ENCODE results near the gene ABLIM2. TPM values are rescaled to one million over a fixed set of nuclear protein-coding genes. Genes with fewer than 3 reads are reported as not detected.

Gene ABLIM2
- total and polyA plus RNA-seq, 10 of the 15 experiments (the other 5 are each of a cell fraction or from before 2014, with no cell fraction given), result 0.03 to 0.15 (median 0.05) TPM; not detected in 7

GRCh38 chr4:8201321-8201781, 42.7 kb upstream of the ABLIM2 start (continued):
- TF ChIP-seq E2F8 (IDR thresholded peaks at IDR 0.05; ENCODE audit: low read depth, partially characterized antibody), result no peak
- TF ChIP-seq IKZF2 (IDR thresholded peaks at IDR 0.05), result peak in 1 of 2 experiments; percentile 43; a peak in 3 of 4 replicates
- TF ChIP-seq E4F1 (IDR thresholded peaks at IDR 0.05; ENCODE audit: borderline replicate concordance, partially characterized antibody), result no peak
- no peak for TF ChIP-seq NFYB (IDR thresholded peaks at IDR 0.05; ENCODE audit: insufficient read depth, low read depth, low read length)
- TF ChIP-seq SRF (IDR thresholded peaks at IDR 0.05; ENCODE audit: low read depth in 2 of 2, low read length in 2 of 2), result no peak
- TF ChIP-seq CHD2 (IDR thresholded peaks at IDR 0.05; ENCODE audit: borderline replicate concordance, low read depth, low read length), result no peak
- no peak for TF ChIP-seq NFYA (IDR thresholded peaks at IDR 0.05; ENCODE audit: borderline replicate concordance, low read depth, low read length)
- TF ChIP-seq EED (IDR thresholded peaks at IDR 0.05; ENCODE audit: low read depth), result peak; percentile 44
- peak; percentile 91 for TF ChIP-seq SPI1 (IDR thresholded peaks at IDR 0.05; ENCODE audit: borderline replicate concordance, insufficient read depth, low read depth, low read length)
- TF ChIP-seq TCF3 (IDR thresholded peaks at IDR 0.05; ENCODE audit: borderline replicate concordance, insufficient read depth, low read depth, low read length), result 0 out of 2 replicates have a peak, but pooled peaks have one; percentile 44
- no peak for TF ChIP-seq KAT2A (conservative IDR thresholded peaks at IDR 0.05; ENCODE audit: control insufficient read depth, low read depth, low read length)
- no peak for TF ChIP-seq KLF5 (IDR thresholded peaks at IDR 0.05; ENCODE audit: partially characterized antibody)
- TF ChIP-seq ATF7 (IDR thresholded peaks at IDR 0.05; ENCODE audit: low read depth), result 0 out of 2 replicates have a peak, but pooled peaks have one; percentile 15
- no peak for TF ChIP-seq CBX5 (IDR thresholded peaks at IDR 0.05; ENCODE audit: low read depth)
- no peak for TF ChIP-seq RUNX3 (IDR thresholded peaks at IDR 0.05; ENCODE audit: low read length)
- no peak for TF ChIP-seq SIX5 (IDR thresholded peaks at IDR 0.05; ENCODE audit: low read depth, low read length, severe bottlenecking)
- TF ChIP-seq SREBF2 (IDR thresholded peaks at IDR 0.05; ENCODE audit: low read length), result no peak
- TF ChIP-seq RBBP5 (conservative IDR thresholded peaks at IDR 0.05), result no peak
- no peak for TF ChIP-seq BRCA1 (IDR thresholded peaks at IDR 0.05; ENCODE audit: low read depth, low read length)
- 0 out of 2 replicates have a peak, but pooled peaks have one; percentile 28 for TF ChIP-seq MXI1 (IDR thresholded peaks at IDR 0.05; ENCODE audit: low read depth, low read length)
- no peak for TF ChIP-seq SMAD5 (IDR thresholded peaks at IDR 0.05; ENCODE audit: low read depth)
- no peak for TF ChIP-seq TCF7 (IDR thresholded peaks at IDR 0.05; ENCODE audit: borderline replicate concordance)
- TF ChIP-seq NR2C2 (IDR thresholded peaks at IDR 0.05; ENCODE audit: borderline replicate concordance, control insufficient read depth, insufficient read length, low read depth), result no peak
- no peak for TF ChIP-seq RAD51 (IDR thresholded peaks at IDR 0.05)
- no peak for TF ChIP-seq ETV6 (conservative IDR thresholded peaks at IDR 0.05 in 1 of 2, IDR thresholded peaks at IDR 0.05 in 1 of 2; ENCODE audit: borderline replicate concordance in 1 of 2, low read depth in 1 of 2)
- no peak for TF ChIP-seq ELK1 (IDR thresholded peaks at IDR 0.05; ENCODE audit: low read depth, low read length)
